ENCODE data around the gene GPC1. TPM values are rescaled to one million over a fixed set of nuclear protein-coding genes. Genes with fewer than 3 reads are reported as not detected.

Gene GPC1
- total RNA-seq, 4 donors from 2014 or later: 4.4 to 18.2 (median 7.1) TPM

- TF ChIP-seq CTCF (IDR thresholded peaks at IDR 0.05) (no peak), POLR2A (IDR thresholded peaks at IDR 0.05) (no peak)
- Histone ChIP-seq H3K27ac (no peak overlapping the region), H3K36me3 (no peaks in the 10 kb centered on the region), H3K4me1 (peaks cover 3 to 23% (median 6%) of the 10 kb centered on the region in 4 donors), H3K27me3 (peaks cover 0 to 7% of the 10 kb centered on the region in 2 donors), H3K9me3 (no peaks in the 10 kb centered on the region), H3K4me3 (no peak overlapping the region)
- DNase-seq: no peak
These were observed 5.3 kb downstream of the GPC1 start for GRCh38 chr2:240440704-240441320.

GRCh38 chr2:240441326-240441992 is 6.0 kb downstream of the GPC1 start:
- Histone ChIP-seq H3K36me3 (no peaks in the 10 kb centered on the region), H3K9me3 (no peaks in the 10 kb centered on the region), H3K4me3 (no peak overlapping the region), H3K27me3 (peaks cover 0 to 4% of the 10 kb centered on the region in 2 donors), H3K4me1 (peaks cover 2 to 18% (median 3%) of the 10 kb centered on the region in 4 donors), H3K27ac (no peak overlapping the region)
- no peak for TF ChIP-seq CTCF (IDR thresholded peaks at IDR 0.05)
- no peak for TF ChIP-seq POLR2A (IDR thresholded peaks at IDR 0.05)
- no peak for DNase-seq

- TF ChIP-seq POLR2A (IDR thresholded peaks at IDR 0.05): no peak
- no peak for TF ChIP-seq CTCF (IDR thresholded peaks at IDR 0.05)
- Histone ChIP-seq H3K4me1 (peaks cover 0 to 12% (median 0%) of the 10 kb centered on the region in 4 donors), H3K4me3 (no peak overlapping the region), H3K27me3 (no peaks in the 10 kb centered on the region), H3K27ac (no peak overlapping the region), H3K36me3 (no peaks in the 10 kb centered on the region), H3K9me3 (no peaks in the 10 kb centered on the region)
- DNase-seq: no peak
These were observed 6.5 kb downstream of the GPC1 start for GRCh38 chr2:240441993-240442411.

- H3K4me3 ChIP-seq: no peak overlapping the region
- no peak for DNase-seq
- no peaks in the 10 kb centered on the region for H3K36me3 ChIP-seq
- TF ChIP-seq POLR2A (IDR thresholded peaks at IDR 0.05): no peak
- TF ChIP-seq CTCF (IDR thresholded peaks at IDR 0.05): no peak
- no peak overlapping the region for H3K27ac ChIP-seq
- H3K27me3 ChIP-seq: no peaks in the 10 kb centered on the region
- H3K4me1 ChIP-seq: peaks cover 0 to 1% (median 0%) of the 10 kb centered on the region in 4 donors
- no peaks in the 10 kb centered on the region for H3K9me3 ChIP-seq
These were observed 7.6 kb downstream of the GPC1 start for GRCh38 chr2:240442891-240443715.

DNA sequence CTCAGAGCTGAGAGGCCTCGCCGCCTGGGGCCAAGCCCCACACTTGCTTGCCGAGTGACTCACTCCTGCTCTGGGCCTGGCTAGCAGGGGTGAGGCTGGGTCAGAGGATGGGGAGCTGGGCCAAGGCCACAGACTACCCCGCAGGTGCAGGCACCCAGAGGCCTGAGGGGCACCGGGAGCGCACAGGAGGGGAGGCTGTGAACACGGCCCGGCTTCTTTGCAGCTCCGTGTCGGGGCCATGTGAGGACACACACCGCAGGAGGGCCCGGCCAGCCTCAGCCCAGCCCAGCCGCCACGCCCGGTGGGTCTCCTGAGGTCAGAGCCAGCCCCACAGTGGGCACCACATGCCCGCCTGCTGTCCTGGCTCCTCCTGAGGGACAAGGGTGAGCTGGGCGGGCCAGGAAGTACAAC is 8.4 kb downstream of the GPC1 start:
- H3K27me3 ChIP-seq: no peaks in the 10 kb centered on the region
- TF ChIP-seq POLR2A (IDR thresholded peaks at IDR 0.05) (no peak), CTCF (IDR thresholded peaks at IDR 0.05) (no peak)
- H3K27ac ChIP-seq: no peak overlapping the region
- H3K36me3 ChIP-seq: no peaks in the 10 kb centered on the region
- DNase-seq: no peak
- no peak overlapping the region for H3K4me3 ChIP-seq
- H3K4me1 ChIP-seq: no peaks in the 10 kb centered on the region
- no peaks in the 10 kb centered on the region for H3K9me3 ChIP-seq

All from Peyer's patch (tissue), 4 donors.